ENCODE data around the gene NECTIN4. TPM values are rescaled to one million over a fixed set of nuclear protein-coding genes. Genes with fewer than 3 reads are reported as not detected.

NECTIN4 gene
- total and polyA plus RNA-seq, 2 of the 8 experiments (the other 6 are each of a cell fraction or from before 2014, with no cell fraction given) = 0.19 to 0.71 TPM

GRCh38 chr1:161119092-161119903 lies 29.9 kb upstream of the NECTIN4 start (continued):
- 0 out of 4 replicates have a peak, but pooled peaks of 1 of the 2 experiments have one; percentile 33 for TF ChIP-seq SIN3A (conservative IDR thresholded peaks at IDR 0.05 in 1 of 2, IDR thresholded peaks at IDR 0.05 in 1 of 2; ENCODE audit: low read depth in 1 of 2, low read length in 2 of 2)
